ENCODE measurements around the gene APCDD1. TPM values are rescaled to one million over a fixed set of nuclear protein-coding genes. Genes with fewer than 3 reads are reported as not detected.

The APCDD1 gene
- total RNA-seq, 4 donors from 2014 or later, result 5.4 to 18.2 (median 17.0) TPM

GRCh38 chr18:10508591-10508990, 54.2 kb downstream of the APCDD1 start:
- no peaks in the 10 kb centered on the region for H3K4me1 ChIP-seq

GRCh38 chr18:10511236-10511635, 56.8 kb downstream of the APCDD1 start:
- TF ChIP-seq POLR2A (IDR thresholded peaks at IDR 0.05) (no peak), CTCF (IDR thresholded peaks at IDR 0.05) (no peak)
- H3K4me1 ChIP-seq, result no peaks in the 10 kb centered on the region
- H3K27ac ChIP-seq, result no peak overlapping the region
- H3K4me3 ChIP-seq, result no peak overlapping the region
- no peak for DNase-seq
- peaks cover 0 to 14% (median 0%) of the 10 kb centered on the region in 4 donors for H3K9me3 ChIP-seq
- no peaks in the 10 kb centered on the region for H3K27me3 ChIP-seq
- H3K36me3 ChIP-seq, result no peaks in the 10 kb centered on the region

More at GRCh38 chr18:10508591-10508990, 54.2 kb downstream of the APCDD1 start:
- DNase-seq, result no peak
- Histone ChIP-seq H3K9me3 (peaks cover 0 to 14% (median 0%) of the 10 kb centered on the region in 4 donors), H3K27me3 (no peaks in the 10 kb centered on the region), H3K27ac (no peak overlapping the region), H3K4me3 (no peak overlapping the region), H3K36me3 (no peaks in the 10 kb centered on the region)
- TF ChIP-seq CTCF (IDR thresholded peaks at IDR 0.05), result no peak
- no peak for TF ChIP-seq POLR2A (IDR thresholded peaks at IDR 0.05)

- no peak overlapping the region for H3K27ac ChIP-seq
- H3K4me3 ChIP-seq, result no peak overlapping the region
- DNase-seq, result no peak
- no peaks in the 10 kb centered on the region for H3K36me3 ChIP-seq
- peaks cover 0 to 2% (median 0%) of the 10 kb centered on the region in 4 donors for H3K4me1 ChIP-seq
- TF ChIP-seq CTCF (IDR thresholded peaks at IDR 0.05) (no peak), POLR2A (IDR thresholded peaks at IDR 0.05) (no peak)
- H3K9me3 ChIP-seq, result no peaks in the 10 kb centered on the region
- no peaks in the 10 kb centered on the region for H3K27me3 ChIP-seq
These were observed 59.6 kb downstream of the APCDD1 start for GRCh38 chr18:10514082-10514481.

- no peak for DNase-seq
- no peak overlapping the region for H3K27ac ChIP-seq
These were observed 60.2 kb downstream of the APCDD1 start for GRCh38 chr18:10514601-10515000.

GRCh38 chr18:10515456-10515855, 61.0 kb downstream of the APCDD1 start:
- Histone ChIP-seq H3K27ac (no peak overlapping the region), H3K4me3 (no peak overlapping the region)

More at GRCh38 chr18:10514601-10515000, 60.2 kb downstream of the APCDD1 start:
- H3K4me1 ChIP-seq, result peaks cover 0 to 3% (median 0%) of the 10 kb centered on the region in 4 donors
- H3K27me3 ChIP-seq, result no peaks in the 10 kb centered on the region
- H3K4me3 ChIP-seq, result no peak overlapping the region
- no peak for TF ChIP-seq POLR2A (IDR thresholded peaks at IDR 0.05)
- no peak for TF ChIP-seq CTCF (IDR thresholded peaks at IDR 0.05)
- no peaks in the 10 kb centered on the region for H3K9me3 ChIP-seq
- no peaks in the 10 kb centered on the region for H3K36me3 ChIP-seq

More at GRCh38 chr18:10515456-10515855, 61.0 kb downstream of the APCDD1 start:
- H3K4me1 ChIP-seq, result peaks cover 0 to 3% (median 0%) of the 10 kb centered on the region in 4 donors
- TF ChIP-seq POLR2A (IDR thresholded peaks at IDR 0.05), result no peak
- TF ChIP-seq CTCF (IDR thresholded peaks at IDR 0.05), result no peak
- no peaks in the 10 kb centered on the region for H3K27me3 ChIP-seq
- no peaks in the 10 kb centered on the region for H3K36me3 ChIP-seq
- no peaks in the 10 kb centered on the region for H3K9me3 ChIP-seq
- no peak for DNase-seq
